HG03135 (cell line): ENCODE results near the gene SRPX.

Experiments
- ATAC-seq: cut with Tn5 transposase; IDR thresholded peaks from one replicate; pipeline ENCODE4 v1.9.1; 2021; ENCODE audit warnings: mild to moderate bottlenecking, moderate library complexity; ENCODE audit not compliant: unreplicated experiment

SRPX gene

GRCh38 chrX:38220415-38221390, at the start of gene SRPX:
Gene SRPX (minus strand): TSS chrX:38220871. CDS start chrX:38220792, 79 bp downstream.
- no peak for ATAC-seq

GRCh38 chrX:38268011-38268410, 47.3 kb upstream of the SRPX start:
- ATAC-seq, result no peak

GRCh38 chrX:38262715-38263620, 42.3 kb upstream of the SRPX start:
- ATAC-seq, result no peak

- no peak for ATAC-seq
Observed at GRCh38 chrX:38260231-38260630, 39.6 kb upstream of the SRPX start.

GRCh38 chrX:38256019-38256418, 35.3 kb upstream of the SRPX start:
- ATAC-seq, result no peak

GRCh38 chrX:38249965-38250364, 29.3 kb upstream of the SRPX start:
- ATAC-seq, result no peak

GRCh38 chrX:38247051-38247450, 26.4 kb upstream of the SRPX start:
- ATAC-seq, result no peak

- ATAC-seq, result no peak
Observed at GRCh38 chrX:38240541-38240940, 19.9 kb upstream of the SRPX start.

- no peak for ATAC-seq
Observed at GRCh38 chrX:38236901-38237615, 16.4 kb upstream of the SRPX start.

GRCh38 chrX:38233891-38234667, 13.4 kb upstream of the SRPX start:
- no peak for ATAC-seq

GRCh38 chrX:38232079-38232686, 11.5 kb upstream of the SRPX start:
- no peak for ATAC-seq

GRCh38 chrX:38225093-38225492, 4.4 kb upstream of the SRPX start:
- no peak for ATAC-seq

GRCh38 chrX:38224160-38224559, 3.5 kb upstream of the SRPX start:
- ATAC-seq, result no peak

GRCh38 chrX:38221391-38221929, 789 bp upstream of the SRPX start:
- ATAC-seq, result no peak

- ATAC-seq, result no peak
Observed at GRCh38 chrX:38220024-38220414, 652 bp downstream of the SRPX start.

GRCh38 chrX:38216642-38217041, 4.0 kb downstream of the SRPX start:
- no peak for ATAC-seq

- ATAC-seq, result no peak
Observed at GRCh38 chrX:38214551-38215531, 5.8 kb downstream of the SRPX start.

- no peak for ATAC-seq
Observed at GRCh38 chrX:38214044-38214443, 6.6 kb downstream of the SRPX start.
